Subcutaneous adipose tissue (tissue), 4 donors: ENCODE measurements around the gene GIGYF2. TPM values are rescaled to one million over a fixed set of nuclear protein-coding genes. Genes with fewer than 3 reads are reported as not detected.

Experiments used
- CTCF ChIP-seq: fragments of 450-650 bp; IDR thresholded peaks from one replicate; pipeline ENCODE4 v1.5.1; 2016; ENCODE audit warnings: low read depth, mild to moderate bottlenecking, control low read depth, antibody characterized with exemption, moderate library complexity
- total RNA-seq, 4 donors: library from RNA; depleted of rRNA; stranded (reverse); fragments of >200 nt; gene quantifications; one replicate each; pipeline ENCODE4 v1.1.0, GENCODE V29; 2016

GIGYF2 gene
- total RNA-seq, 4 donors from 2014 or later, result 73.8 to 90.4 (median 82.6) TPM

DNA sequence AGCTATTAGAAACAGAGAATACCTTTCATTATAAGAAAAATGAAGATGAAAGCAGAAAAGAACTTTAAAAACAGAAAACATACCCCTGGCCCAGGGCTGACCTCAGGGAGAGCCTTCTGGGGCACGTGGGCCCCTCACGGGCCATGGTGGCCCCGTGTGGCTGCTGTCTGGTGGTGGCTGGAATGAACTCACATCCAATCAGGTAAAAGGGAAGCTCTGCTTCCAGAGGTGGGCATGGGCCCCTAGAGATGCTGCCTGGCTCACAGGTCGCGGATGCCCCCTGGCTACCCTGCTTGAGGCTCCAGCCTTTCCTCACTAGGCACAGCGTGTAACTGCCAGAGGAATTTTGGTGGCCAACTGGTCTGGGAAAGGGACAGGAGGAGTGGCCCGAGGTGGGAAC, 189.5 kb downstream of the GIGYF2 start:
- TF ChIP-seq CTCF, result no peak

DNA sequence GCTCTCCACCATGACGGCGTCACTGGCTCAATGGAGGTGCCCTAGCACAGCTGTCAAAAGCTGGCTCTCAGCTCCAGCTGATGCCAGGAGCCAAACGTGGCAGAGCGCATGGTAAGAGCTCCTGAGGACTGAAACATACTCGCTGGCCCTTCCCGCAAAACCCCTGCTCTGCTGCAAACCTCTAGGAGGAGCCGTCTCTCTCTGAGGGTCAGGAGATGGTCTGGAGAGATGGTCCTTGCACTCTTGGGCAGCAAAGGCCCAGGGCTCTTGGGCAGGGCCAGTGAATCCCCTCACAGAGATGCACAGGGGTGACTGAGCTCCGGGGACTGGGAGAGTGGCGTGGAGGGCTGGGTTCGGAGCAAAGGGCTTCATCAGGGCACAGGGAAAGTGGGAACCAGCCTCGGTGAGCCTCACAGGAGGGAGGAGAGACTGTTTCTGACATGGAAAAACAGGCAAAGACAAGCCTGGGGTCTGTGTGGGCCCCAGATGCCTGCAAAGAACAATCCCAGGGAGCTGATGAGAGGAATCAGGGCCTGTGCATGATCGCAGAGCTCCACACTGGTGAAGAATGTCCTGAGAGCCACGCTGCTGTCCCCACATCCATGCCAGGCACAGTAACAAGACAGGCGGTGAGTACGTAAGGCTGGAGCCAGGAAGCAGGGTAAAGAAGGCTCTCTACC, 190.2 kb downstream of the GIGYF2 start:
- no peak for TF ChIP-seq CTCF

DNA sequence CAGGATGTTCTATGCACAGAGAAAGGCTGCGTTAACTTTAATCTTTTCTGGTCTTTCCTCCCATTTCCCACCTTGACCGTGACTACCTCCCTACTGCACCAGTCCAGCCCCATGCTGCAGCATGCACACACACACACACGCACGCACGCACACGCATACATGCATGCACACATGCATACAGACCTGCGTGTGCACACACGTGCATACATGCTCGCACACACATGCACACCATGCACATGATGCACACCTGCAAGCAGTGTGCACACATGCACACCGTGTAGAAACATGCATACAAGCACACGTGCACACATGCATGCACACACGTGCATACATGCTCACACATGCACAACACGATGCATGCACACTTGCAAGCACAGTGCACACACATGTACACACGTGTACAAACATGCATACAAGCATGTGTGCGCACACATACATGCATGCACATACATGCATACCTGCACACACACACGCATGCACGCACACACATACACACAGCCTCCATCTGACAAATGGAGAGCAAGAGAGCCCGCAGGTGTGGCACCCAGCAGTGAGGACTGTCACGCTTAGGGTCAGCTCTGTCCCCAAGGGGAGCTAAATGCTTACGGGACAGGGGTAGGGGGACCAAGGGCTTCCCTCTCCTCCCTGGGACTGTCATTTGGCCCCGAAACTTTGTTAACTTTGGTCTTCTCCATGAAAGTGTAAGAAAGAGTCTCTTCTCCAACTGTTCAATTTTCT, 191.1 kb downstream of the GIGYF2 start:
- TF ChIP-seq CTCF, result no peak

GRCh38 chr2:232888839-232889529, 191.9 kb downstream of the GIGYF2 start:
- no peak for TF ChIP-seq CTCF

DNA sequence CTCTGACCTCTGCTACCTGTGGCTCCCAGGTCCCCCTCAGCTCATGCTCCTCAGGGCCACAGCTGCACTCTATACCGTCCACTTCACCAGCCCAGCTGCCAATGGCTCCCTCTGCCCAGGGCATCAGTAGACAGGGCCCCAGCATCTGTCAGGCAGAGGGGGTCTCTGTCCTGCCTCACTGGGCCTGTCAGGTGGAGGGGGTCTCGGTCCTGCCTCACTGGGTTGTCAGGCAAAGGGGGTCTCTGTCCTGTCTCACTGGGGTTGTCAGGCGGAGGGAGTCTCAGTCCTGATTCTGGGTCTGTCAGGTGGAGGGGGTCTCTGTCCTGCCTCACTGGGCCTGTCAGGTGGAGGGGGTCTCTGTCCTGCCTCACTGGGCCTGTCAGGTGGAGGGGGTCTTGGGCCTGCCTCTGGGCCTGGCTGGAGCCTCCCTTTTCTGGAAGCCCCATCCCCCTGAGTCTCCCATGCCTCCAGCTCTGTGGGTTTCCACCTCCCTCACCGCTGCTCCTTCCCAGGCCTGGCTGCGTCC, 192.8 kb downstream of the GIGYF2 start:
- TF ChIP-seq CTCF, result no peak

GRCh38 chr2:232890536-232890895, 193.4 kb downstream of the GIGYF2 start:
- TF ChIP-seq CTCF, result no peak

- TF ChIP-seq CTCF, result no peak
Measured at GRCh38 chr2:232890896-232891601, 193.9 kb downstream of the GIGYF2 start.
